GM21515 (cell line): ENCODE data around the gene CDK13.
"Not testable (repeated sequence)": the region's sequence is repeated elsewhere in the genome, so short reads cannot be mapped to it uniquely, and the experiment has no call there.

Source experiments
- ATAC-seq: cut with Tn5 transposase; IDR thresholded peaks from one replicate; pipeline ENCODE4 v1.9.1; 2021; ENCODE audit not compliant: unreplicated experiment

The CDK13 gene

GRCh38 chr7:39949971-39950472 is at the start of gene CDK13:
TSS of gene CDK13 (plus strand) at chr7:39950256. CDS start at chr7:39950642, 386 bp downstream.
- ATAC-seq: peak; percentile 38

- no peak for ATAC-seq
Observed at GRCh38 chr7:39904077-39904486, 46.0 kb upstream of the CDK13 start.

- ATAC-seq: no peak
Observed at GRCh38 chr7:39908141-39908540, 41.9 kb upstream of the CDK13 start.

- ATAC-seq: no peak
Observed at GRCh38 chr7:39908973-39909372, 41.1 kb upstream of the CDK13 start.

GRCh38 chr7:39909526-39909925 is 40.5 kb upstream of the CDK13 start:
- ATAC-seq: no peak

- no peak for ATAC-seq
Observed at GRCh38 chr7:39910108-39910869, 39.8 kb upstream of the CDK13 start.

- no peak for ATAC-seq
Observed at GRCh38 chr7:39911167-39911566, 38.9 kb upstream of the CDK13 start.

GRCh38 chr7:39915847-39916246 is 34.2 kb upstream of the CDK13 start:
- ATAC-seq: not testable (repeated sequence)

GRCh38 chr7:39919646-39920045 is 30.4 kb upstream of the CDK13 start:
- no peak for ATAC-seq

GRCh38 chr7:39921506-39922175 is 28.4 kb upstream of the CDK13 start:
- no peak for ATAC-seq

GRCh38 chr7:39922580-39922979 is 27.5 kb upstream of the CDK13 start:
- ATAC-seq: no peak

- no peak for ATAC-seq
Observed at GRCh38 chr7:39923091-39923490, 27.0 kb upstream of the CDK13 start.

GRCh38 chr7:39924122-39924521 is 25.9 kb upstream of the CDK13 start:
- ATAC-seq: no peak

GRCh38 chr7:39926111-39926510 is 23.9 kb upstream of the CDK13 start:
- ATAC-seq: no peak

- no peak for ATAC-seq
Observed at GRCh38 chr7:39927018-39927417, 23.0 kb upstream of the CDK13 start.

GRCh38 chr7:39934132-39934531 is 15.9 kb upstream of the CDK13 start:
- no peak for ATAC-seq

- ATAC-seq: no peak
Observed at GRCh38 chr7:39936761-39937160, 13.3 kb upstream of the CDK13 start.

GRCh38 chr7:39937366-39938153 is 12.5 kb upstream of the CDK13 start:
- ATAC-seq: no peak

GRCh38 chr7:39942883-39943282 is 7.2 kb upstream of the CDK13 start:
- no peak for ATAC-seq

- no peak for ATAC-seq
Observed at GRCh38 chr7:39946693-39947092, 3.4 kb upstream of the CDK13 start.

GRCh38 chr7:39948375-39948955 is 1.6 kb upstream of the CDK13 start:
- ATAC-seq: no peak
